Thyroid gland (tissue), 4 donors: ENCODE results near the gene LGR6.

Experiments
- POLR2A ChIP-seq, 2 donors: fragments of 450-650 bp; IDR thresholded peaks; one replicate each; pipeline ENCODE4 v1.6.1; 2017; ENCODE audit warnings: antibody characterized with exemption in 2 of 2, mild to moderate bottlenecking in 2 of 2, moderate library complexity in 1 of 2
- TF ChIP-seq, protein P1 (sequence below), 6 experiments: fragments of 200-600 bp in 3 of 6; fragments of 450-650 bp in 3 of 6; sonication (generic) in 3 of 6; IDR thresholded peaks; one replicate each; pipeline ENCODE4 v1.5.1; 2016 to 2019; ENCODE audit warnings: antibody characterized with exemption in 6 of 6, mild to moderate bottlenecking in 2 of 6, inconsistent platforms in 1 of 6, moderate library complexity in 1 of 6

GRCh38 chr1:202238914-202239313, 45.3 kb downstream of the LGR6 start:
- TF ChIP-seq, protein P1, sequence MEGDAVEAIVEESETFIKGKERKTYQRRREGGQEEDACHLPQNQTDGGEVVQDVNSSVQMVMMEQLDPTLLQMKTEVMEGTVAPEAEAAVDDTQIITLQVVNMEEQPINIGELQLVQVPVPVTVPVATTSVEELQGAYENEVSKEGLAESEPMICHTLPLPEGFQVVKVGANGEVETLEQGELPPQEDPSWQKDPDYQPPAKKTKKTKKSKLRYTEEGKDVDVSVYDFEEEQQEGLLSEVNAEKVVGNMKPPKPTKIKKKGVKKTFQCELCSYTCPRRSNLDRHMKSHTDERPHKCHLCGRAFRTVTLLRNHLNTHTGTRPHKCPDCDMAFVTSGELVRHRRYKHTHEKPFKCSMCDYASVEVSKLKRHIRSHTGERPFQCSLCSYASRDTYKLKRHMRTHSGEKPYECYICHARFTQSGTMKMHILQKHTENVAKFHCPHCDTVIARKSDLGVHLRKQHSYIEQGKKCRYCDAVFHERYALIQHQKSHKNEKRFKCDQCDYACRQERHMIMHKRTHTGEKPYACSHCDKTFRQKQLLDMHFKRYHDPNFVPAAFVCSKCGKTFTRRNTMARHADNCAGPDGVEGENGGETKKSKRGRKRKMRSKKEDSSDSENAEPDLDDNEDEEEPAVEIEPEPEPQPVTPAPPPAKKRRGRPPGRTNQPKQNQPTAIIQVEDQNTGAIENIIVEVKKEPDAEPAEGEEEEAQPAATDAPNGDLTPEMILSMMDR (IDR thresholded peaks at IDR 0.05) = no peak
- no peak for TF ChIP-seq POLR2A (IDR thresholded peaks at IDR 0.05)
